ENCODE data around the gene UBAC2.

The UBAC2 gene

DNA sequence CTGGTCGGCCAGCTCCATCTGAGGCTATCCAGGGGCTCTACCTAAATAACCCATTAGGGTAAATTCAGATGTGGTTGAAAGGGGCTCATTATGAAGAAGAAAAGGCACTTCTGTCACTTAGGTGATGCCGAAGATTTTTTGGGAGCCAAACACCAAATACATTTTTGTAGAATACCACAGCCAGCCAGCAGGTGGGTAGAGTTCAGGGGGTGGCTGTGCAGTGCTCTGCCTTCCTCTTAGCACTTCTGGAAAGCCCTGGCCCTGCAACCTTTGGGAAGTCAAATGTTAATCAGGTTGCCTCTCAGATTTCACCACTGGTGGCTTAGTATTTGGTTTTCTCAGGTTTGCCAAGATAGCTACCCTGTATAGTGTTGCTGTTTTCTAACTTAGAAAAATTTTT is 76.1 kb downstream of the UBAC2 start:
- H3K27ac ChIP-seq (ENCODE audit: insufficient read depth in 1 of 2, low read depth in 1 of 2, low read length in 2 of 2, poor library complexity in 1 of 2, severe bottlenecking in 2 of 2): no peak overlapping the region
- WGBS (ENCODE audit: insufficient coverage): no CpG with 5 or more reads among the region's 2 CpGs
- H3K36me3 ChIP-seq (ENCODE audit: control insufficient read depth in 4 of 4, insufficient read depth in 4 of 4, low read length in 3 of 4): peaks cover 0 to 14% (median 4%) of the 10 kb centered on the region in 4 experiments
- peaks cover 44 to 66% (median 49%) of the 10 kb centered on the region in 4 experiments for H3K4me1 ChIP-seq (ENCODE audit: control extremely low read depth in 1 of 4, control insufficient read depth in 4 of 4, insufficient read depth in 4 of 4, low read length in 3 of 4)
- POLR2A ChIA-PET: no interaction called here
- no peak overlapping the region for H3K4me3 ChIP-seq (ENCODE audit: control insufficient read depth in 1 of 7, extremely low read depth in 1 of 7, insufficient read depth in 4 of 7, low read depth in 2 of 7, low read length in 6 of 7)
- no peak for DNase-seq
- H3K27me3 ChIP-seq (replicated peaks in 2 of 5; ENCODE audit: control insufficient read depth in 4 of 5, insufficient read depth in 5 of 5, low read length in 4 of 5): no peaks in the 10 kb centered on the region
- H3K9me3 ChIP-seq (ENCODE audit: control extremely low read depth in 1 of 5, control insufficient read depth in 4 of 5, insufficient read depth in 2 of 5, low read depth in 1 of 5, low read length in 4 of 5): peaks cover 0 to 5% (median 4%) of the 10 kb centered on the region in 5 experiments
- CTCF ChIA-PET: interaction anchor here (0.8 to 3.0 kb wide), 5 partner anchors 11 to 159 kb away, joined by 3 to 30 read pairs (median 12); no protein-coding TSS in a partner anchor

DNA sequence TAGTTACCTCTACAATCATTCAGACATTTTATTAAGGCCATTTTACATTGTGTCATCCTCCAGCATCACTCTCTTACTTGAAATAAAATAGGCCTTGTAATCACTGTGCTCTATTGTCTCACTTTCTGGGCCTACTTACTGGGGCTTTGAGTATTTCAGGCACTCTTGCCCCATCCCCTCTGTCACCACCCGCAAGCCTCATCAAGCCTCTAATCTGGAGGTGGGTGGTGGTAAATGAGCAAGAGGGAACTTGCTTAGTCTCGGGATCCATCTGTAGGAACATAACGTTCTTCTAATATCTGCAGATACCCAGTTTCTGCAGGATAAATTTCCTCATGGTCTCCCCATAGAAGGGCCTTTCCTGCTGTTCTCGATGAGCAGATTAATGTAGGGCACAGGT is 77.0 kb downstream of the UBAC2 start:
- H3K27me3 ChIP-seq (replicated peaks in 2 of 5; ENCODE audit: control insufficient read depth in 4 of 5, insufficient read depth in 5 of 5, low read length in 4 of 5): no peaks in the 10 kb centered on the region
- H3K27ac ChIP-seq (ENCODE audit: insufficient read depth in 1 of 2, low read depth in 1 of 2, low read length in 2 of 2, poor library complexity in 1 of 2, severe bottlenecking in 2 of 2): no peak overlapping the region
- peaks cover 0 to 14% (median 2%) of the 10 kb centered on the region in 4 experiments for H3K36me3 ChIP-seq (ENCODE audit: control insufficient read depth in 4 of 4, insufficient read depth in 4 of 4, low read length in 3 of 4)
- WGBS (ENCODE audit: insufficient coverage): 93% methylated on average over 3 of the region's 4 CpGs
- ChIA-PET CTCF (interaction anchor here (0.6 to 2.0 kb wide), 2 partner anchors 9 to 178 kb away, joined by 3 to 6 read pairs; no protein-coding TSS in a partner anchor), POLR2A (interaction anchor here (1.6 kb wide), 1 partner anchor 109 kb away, joined by 3 read pairs; no protein-coding TSS in a partner anchor)
- peak overlapping the region in 1 of 7 experiments; percentile 11 for H3K4me3 ChIP-seq (ENCODE audit: control insufficient read depth in 1 of 7, extremely low read depth in 1 of 7, insufficient read depth in 4 of 7, low read depth in 2 of 7, low read length in 6 of 7)
- peak in 1 of 3 donors; percentile 47 for DNase-seq
- peaks cover 49 to 76% (median 57%) of the 10 kb centered on the region in 4 experiments for H3K4me1 ChIP-seq (ENCODE audit: control extremely low read depth in 1 of 4, control insufficient read depth in 4 of 4, insufficient read depth in 4 of 4, low read length in 3 of 4)
- peaks cover 0 to 1% (median under 1%) of the 10 kb centered on the region in 5 experiments for H3K9me3 ChIP-seq (ENCODE audit: control extremely low read depth in 1 of 5, control insufficient read depth in 4 of 5, insufficient read depth in 2 of 5, low read depth in 1 of 5, low read length in 4 of 5)

DNA sequence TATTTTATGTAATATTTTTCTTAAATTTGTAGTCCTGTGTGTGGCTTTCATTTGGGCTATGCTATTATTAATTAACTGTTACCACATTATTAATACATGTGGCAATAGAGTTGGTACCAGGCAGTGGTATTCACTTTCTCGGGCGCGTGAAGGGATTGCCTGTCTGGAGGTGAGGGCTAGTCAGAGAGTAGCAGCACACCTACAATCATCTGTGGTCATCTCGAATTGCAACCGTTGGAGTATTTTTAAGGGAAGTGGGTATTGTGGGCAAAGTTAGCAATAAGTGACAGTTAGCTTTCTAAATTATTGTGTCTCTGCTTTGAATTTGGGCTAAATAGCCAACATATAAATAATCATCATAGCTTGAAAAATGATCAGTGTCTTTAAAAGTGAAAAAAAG is 77.5 kb downstream of the UBAC2 start:
- Histone ChIP-seq H3K36me3 (ENCODE audit: control insufficient read depth in 4 of 4, insufficient read depth in 4 of 4, low read length in 3 of 4) (peaks cover 0 to 14% (median 2%) of the 10 kb centered on the region in 4 experiments), H3K27me3 (replicated peaks in 2 of 5; ENCODE audit: control insufficient read depth in 4 of 5, insufficient read depth in 5 of 5, low read length in 4 of 5) (no peaks in the 10 kb centered on the region), H3K4me1 (ENCODE audit: control extremely low read depth in 1 of 4, control insufficient read depth in 4 of 4, insufficient read depth in 4 of 4, low read length in 3 of 4) (peaks cover 49 to 81% (median 62%) of the 10 kb centered on the region in 4 experiments), H3K27ac (ENCODE audit: insufficient read depth in 1 of 2, low read depth in 1 of 2, low read length in 2 of 2, poor library complexity in 1 of 2, severe bottlenecking in 2 of 2) (peak overlapping the region in 1 of 2 experiments; percentile 61), H3K9me3 (ENCODE audit: control extremely low read depth in 1 of 5, control insufficient read depth in 4 of 5, insufficient read depth in 2 of 5, low read depth in 1 of 5, low read length in 4 of 5) (no peaks in the 10 kb centered on the region), H3K4me3 (ENCODE audit: control insufficient read depth in 1 of 7, extremely low read depth in 1 of 7, insufficient read depth in 4 of 7, low read depth in 2 of 7, low read length in 6 of 7) (peak overlapping the region in 2 of 7 experiments; percentile 11 to 52)
- WGBS (ENCODE audit: insufficient coverage): no CpG with 5 or more reads among the region's 5 CpGs
- POLR2A ChIA-PET: interaction anchor here (1.6 kb wide), 1 partner anchor 109 kb away, joined by 3 read pairs; no protein-coding TSS in a partner anchor
- CTCF ChIA-PET: interaction anchor here (0.6 to 2.0 kb wide), 2 partner anchors 9 to 178 kb away, joined by 3 to 6 read pairs; no protein-coding TSS in a partner anchor
- peak in 2 of 3 donors; percentile 83 to 88 for DNase-seq

DNA sequence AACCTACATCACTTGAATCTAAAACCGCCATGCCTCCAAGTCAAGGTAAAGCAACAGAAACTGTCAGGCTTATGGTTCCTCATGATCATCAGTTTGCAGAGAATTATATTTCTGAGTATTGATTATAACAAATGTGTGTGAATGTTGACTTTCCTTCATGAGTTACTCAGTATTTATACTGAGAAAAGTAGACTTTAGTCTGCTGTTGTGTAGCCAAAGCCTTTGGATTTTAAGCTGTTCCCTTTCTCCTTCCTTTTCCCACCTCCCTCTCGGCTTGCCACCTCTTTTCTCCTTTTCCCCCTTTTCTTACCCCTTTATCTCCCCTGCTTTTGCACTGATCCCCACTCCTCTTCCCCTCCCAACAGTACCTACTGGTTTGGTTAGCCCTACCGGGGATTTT is 78.2 kb downstream of the UBAC2 start:
- POLR2A ChIA-PET: interaction anchor here (1.6 kb wide), 1 partner anchor 108 kb away, joined by 3 read pairs; no protein-coding TSS in a partner anchor
- WGBS (ENCODE audit: insufficient coverage): 100% methylated on average over 2 of the region's 3 CpGs
- no peak for DNase-seq
- Histone ChIP-seq H3K9me3 (ENCODE audit: control extremely low read depth in 1 of 5, control insufficient read depth in 4 of 5, insufficient read depth in 2 of 5, low read depth in 1 of 5, low read length in 4 of 5) (no peaks in the 10 kb centered on the region), H3K27me3 (replicated peaks in 2 of 5; ENCODE audit: control insufficient read depth in 4 of 5, insufficient read depth in 5 of 5, low read length in 4 of 5) (no peaks in the 10 kb centered on the region), H3K27ac (ENCODE audit: insufficient read depth in 1 of 2, low read depth in 1 of 2, low read length in 2 of 2, poor library complexity in 1 of 2, severe bottlenecking in 2 of 2) (peak overlapping the region; percentile 10 to 61), H3K36me3 (ENCODE audit: control insufficient read depth in 4 of 4, insufficient read depth in 4 of 4, low read length in 3 of 4) (peaks cover 0 to 14% (median 2%) of the 10 kb centered on the region in 4 experiments), H3K4me1 (ENCODE audit: control extremely low read depth in 1 of 4, control insufficient read depth in 4 of 4, insufficient read depth in 4 of 4, low read length in 3 of 4) (peaks cover 49 to 84% (median 65%) of the 10 kb centered on the region in 4 experiments), H3K4me3 (ENCODE audit: control insufficient read depth in 1 of 7, extremely low read depth in 1 of 7, insufficient read depth in 4 of 7, low read depth in 2 of 7, low read length in 6 of 7) (no peak overlapping the region)
- CTCF ChIA-PET: interaction anchor here (2.0 to 2.2 kb wide), 2 partner anchors 10 to 109 kb away, joined by 6 to 8 read pairs; no protein-coding TSS in a partner anchor

DNA sequence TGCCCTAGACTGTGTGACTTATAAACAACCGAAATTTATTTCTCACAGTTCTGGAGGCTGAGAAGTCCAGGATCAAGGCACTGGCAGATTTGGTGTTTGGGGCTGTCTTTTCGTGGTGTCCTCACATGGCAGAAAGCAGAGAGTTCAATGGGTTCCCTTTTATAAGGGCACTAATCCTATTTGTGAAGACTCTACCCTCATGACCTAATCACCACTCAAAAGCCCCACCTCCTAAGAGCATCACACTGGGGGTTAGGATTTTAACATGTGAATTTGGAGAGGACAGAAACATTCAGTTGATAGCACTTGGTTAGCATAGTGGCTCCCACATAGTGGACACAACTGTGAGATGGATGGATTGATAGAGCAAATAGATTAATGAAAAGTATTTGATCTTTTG is 79.0 kb downstream of the UBAC2 start:
- no peak overlapping the region for H3K27ac ChIP-seq (ENCODE audit: insufficient read depth in 1 of 2, low read depth in 1 of 2, low read length in 2 of 2, poor library complexity in 1 of 2, severe bottlenecking in 2 of 2)
- no peaks in the 10 kb centered on the region for H3K9me3 ChIP-seq (ENCODE audit: control extremely low read depth in 1 of 5, control insufficient read depth in 4 of 5, insufficient read depth in 2 of 5, low read depth in 1 of 5, low read length in 4 of 5)
- no peaks in the 10 kb centered on the region for H3K27me3 ChIP-seq (replicated peaks in 2 of 5; ENCODE audit: control insufficient read depth in 4 of 5, insufficient read depth in 5 of 5, low read length in 4 of 5)
- ChIA-PET CTCF (interaction anchor here (1.2 to 2.2 kb wide), 3 partner anchors 15 to 108 kb away, joined by 3 to 8 read pairs (median 4); no protein-coding TSS in a partner anchor), POLR2A (no interaction called here)
- H3K4me1 ChIP-seq (ENCODE audit: control extremely low read depth in 1 of 4, control insufficient read depth in 4 of 4, insufficient read depth in 4 of 4, low read length in 3 of 4): peaks cover 47 to 86% (median 67%) of the 10 kb centered on the region in 4 experiments
- peaks cover 0 to 14% (median 2%) of the 10 kb centered on the region in 4 experiments for H3K36me3 ChIP-seq (ENCODE audit: control insufficient read depth in 4 of 4, insufficient read depth in 4 of 4, low read length in 3 of 4)
- WGBS (ENCODE audit: insufficient coverage): 100% methylated on average over 1 of the region's 2 CpGs
- no peak for DNase-seq
- H3K4me3 ChIP-seq (ENCODE audit: control insufficient read depth in 1 of 7, extremely low read depth in 1 of 7, insufficient read depth in 4 of 7, low read depth in 2 of 7, low read length in 6 of 7): no peak overlapping the region

DNA sequence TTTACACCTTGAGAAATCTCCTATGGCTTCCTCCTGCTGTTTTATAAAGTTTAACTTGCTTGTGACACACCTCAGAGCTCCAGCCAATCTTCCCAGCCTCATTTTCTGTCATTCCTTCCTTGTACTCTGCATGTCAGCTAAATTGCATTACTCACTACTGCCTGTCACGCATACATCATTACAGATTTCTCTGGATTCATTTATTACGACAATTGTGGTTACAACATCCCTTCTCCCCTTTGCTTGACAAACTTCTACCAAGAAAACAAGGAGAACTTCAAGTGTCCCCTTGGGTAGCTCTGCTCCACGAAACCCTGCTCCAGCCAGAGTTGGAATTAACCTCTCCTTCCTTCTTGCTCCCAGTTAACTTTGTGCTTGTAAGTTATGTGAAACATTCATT is 79.5 kb downstream of the UBAC2 start:
- Histone ChIP-seq H3K4me1 (ENCODE audit: control extremely low read depth in 1 of 4, control insufficient read depth in 4 of 4, insufficient read depth in 4 of 4, low read length in 3 of 4) (peaks cover 41 to 84% (median 67%) of the 10 kb centered on the region in 4 experiments), H3K27ac (ENCODE audit: insufficient read depth in 1 of 2, low read depth in 1 of 2, low read length in 2 of 2, poor library complexity in 1 of 2, severe bottlenecking in 2 of 2) (no peak overlapping the region), H3K4me3 (ENCODE audit: control insufficient read depth in 1 of 7, extremely low read depth in 1 of 7, insufficient read depth in 4 of 7, low read depth in 2 of 7, low read length in 6 of 7) (no peak overlapping the region), H3K36me3 (ENCODE audit: control insufficient read depth in 4 of 4, insufficient read depth in 4 of 4, low read length in 3 of 4) (peaks cover 0 to 14% (median 2%) of the 10 kb centered on the region in 4 experiments), H3K9me3 (ENCODE audit: control extremely low read depth in 1 of 5, control insufficient read depth in 4 of 5, insufficient read depth in 2 of 5, low read depth in 1 of 5, low read length in 4 of 5) (no peaks in the 10 kb centered on the region), H3K27me3 (replicated peaks in 2 of 5; ENCODE audit: control insufficient read depth in 4 of 5, insufficient read depth in 5 of 5, low read length in 4 of 5) (no peaks in the 10 kb centered on the region)
- CTCF ChIA-PET: interaction anchor here (1.2 to 2.2 kb wide), 5 partner anchors 10 to 107 kb away, joined by 3 to 8 read pairs (median 4); no protein-coding TSS in a partner anchor
- no peak for DNase-seq
- 73% methylated on average over 3 of the region's 3 CpGs for WGBS (ENCODE audit: insufficient coverage)
- POLR2A ChIA-PET: interaction anchor here (0.8 kb wide), 1 partner anchor 95 kb away, joined by 3 read pairs; no protein-coding TSS in a partner anchor

DNA sequence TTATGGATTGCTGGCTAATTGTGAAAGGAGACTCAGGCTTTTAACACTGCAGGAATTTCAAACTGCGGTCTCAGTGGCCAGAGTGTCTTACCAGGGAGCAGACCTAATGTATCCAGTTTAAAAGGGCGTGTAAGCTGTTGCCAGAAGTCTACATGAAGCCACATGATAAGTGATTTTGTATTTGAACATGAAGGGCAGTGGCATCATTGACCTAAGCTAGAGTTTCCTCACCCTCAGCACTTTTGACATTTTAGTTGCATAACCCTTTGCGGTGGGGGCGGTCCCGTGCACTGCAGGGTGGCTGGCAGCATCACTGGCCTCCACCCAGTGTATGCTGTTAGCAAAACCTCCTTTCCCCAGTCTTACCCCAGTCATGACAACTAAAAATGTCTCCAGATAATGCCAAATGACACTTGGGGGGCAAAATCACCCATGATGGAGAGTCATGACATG is 81.2 kb downstream of the UBAC2 start:
- no peaks in the 10 kb centered on the region for H3K27me3 ChIP-seq (replicated peaks in 2 of 5; ENCODE audit: control insufficient read depth in 4 of 5, insufficient read depth in 5 of 5, low read length in 4 of 5)
- CTCF ChIA-PET: interaction anchor here (0.6 to 1.3 kb wide), 6 partner anchors 11 to 106 kb away, joined by 3 to 4 read pairs (median 4); no protein-coding TSS in a partner anchor
- DNase-seq: peak in 1 of 3 donors; percentile 41
- H3K36me3 ChIP-seq (ENCODE audit: control insufficient read depth in 4 of 4, insufficient read depth in 4 of 4, low read length in 3 of 4): peaks cover 0 to 12% (median 3%) of the 10 kb centered on the region in 4 experiments
- no peaks in the 10 kb centered on the region for H3K9me3 ChIP-seq (ENCODE audit: control extremely low read depth in 1 of 5, control insufficient read depth in 4 of 5, insufficient read depth in 2 of 5, low read depth in 1 of 5, low read length in 4 of 5)
- POLR2A ChIA-PET: no interaction called here
- no peak overlapping the region for H3K4me3 ChIP-seq (ENCODE audit: control insufficient read depth in 1 of 7, extremely low read depth in 1 of 7, insufficient read depth in 4 of 7, low read depth in 2 of 7, low read length in 6 of 7)
- WGBS (ENCODE audit: insufficient coverage): 98% methylated on average over 5 of the region's 5 CpGs
- H3K27ac ChIP-seq (ENCODE audit: insufficient read depth in 1 of 2, low read depth in 1 of 2, low read length in 2 of 2, poor library complexity in 1 of 2, severe bottlenecking in 2 of 2): peak overlapping the region in 1 of 2 experiments; percentile 28
- peaks cover 35 to 79% (median 59%) of the 10 kb centered on the region in 4 experiments for H3K4me1 ChIP-seq (ENCODE audit: control extremely low read depth in 1 of 4, control insufficient read depth in 4 of 4, insufficient read depth in 4 of 4, low read length in 3 of 4)

All from common myeloid progenitor, CD34-positive (primary cell).